Sciatic nerve (tissue), 2 donors: Measurements from ENCODE around the gene WDR4. TPM values are rescaled to one million over a fixed set of nuclear protein-coding genes. Genes with fewer than 3 reads are reported as not detected.
A peak's percentile ranks its signal among the peaks of the same experiment; 100 is the strongest.
"Not testable (repeated sequence)": the region's sequence is repeated elsewhere in the genome, so short reads cannot be mapped to it uniquely, and the experiment has no call there.

Source experiments
- ATAC-seq: fragments of 200-7000 bp; cut with Tn5 transposase; one replicate; pipeline ENCODE4 v1.9.1; 2020; ENCODE audit warnings: mild to moderate bottlenecking, moderate library complexity
- DNase-seq: peaks from one replicate; pipeline ENCODE4 v3.0.0-alpha.2; 2020; ENCODE audit warnings: low spot score
- intact Hi-C: fragments of 100-400 bp; cut with DNase I; formaldehyde crosslinking; loops from one replicate; pipeline ENCODE4 v1.14.2; 2022
- total RNA-seq: library from RNA; stranded (reverse); fragmentation: NEBNext Ultra II Directional; extraction: Animal tissue kit (Norgen Biotek cat#: 25700); gene quantifications from one replicate; pipeline ENCODE4 v1.2.1, GENCODE V29; 2021
- donor health status: DM: no; HTN: no; CAD: no.
- donor health status: DM: no; HTN: no; CAD: no.

The WDR4 gene
- 13.0 TPM for total RNA-seq

GRCh38 chr21:42878993-42879787, at the start of gene WDR4:
Gene WDR4, minus strand, starts transcription at chr21:42879539. Its CDS starts 44 bp downstream, at chr21:42879495.
- DNase-seq, result peak; percentile 99
- intact Hi-C loops, result no loop called here
- ATAC-seq, result peak; percentile 100

GRCh38 chr21:42927474-42928200, 48.3 kb upstream of the WDR4 start:
- DNase-seq, ATAC-seq, intact Hi-C loops: not testable (repeated sequence)

GRCh38 chr21:42925114-42925926, 46.0 kb upstream of the WDR4 start, which contains the start of gene ERVH48-1:
Gene ERVH48-1, minus strand, starts transcription at chr21:42925630. Its CDS starts 6,624 bp downstream, at chr21:42919006.
- no peak for DNase-seq
- ATAC-seq, result no peak
- intact Hi-C loops, result no loop called here

- DNase-seq, result no peak
- ATAC-seq, result no peak
- intact Hi-C loops, result loop anchor here (5.0 kb wide), 1 partner anchor 48 kb away; the partner anchor contains the start of gene PKNOX1
Observed at GRCh38 chr21:42924433-42924751, 45.1 kb upstream of the WDR4 start.

- intact Hi-C loops, result loop anchor here (5.0 kb wide), 1 partner anchor 49 kb away; the partner anchor contains the start of gene PKNOX1
- DNase-seq (peak; percentile 78), ATAC-seq (peak; percentile 93)
Observed at GRCh38 chr21:42923553-42924432, 44.5 kb upstream of the WDR4 start.

- DNase-seq, result no peak
- intact Hi-C loops, result loop anchor here (5.0 kb wide), 1 partner anchor 49 kb away; the partner anchor contains the start of gene PKNOX1
Observed at GRCh38 chr21:42922918-42923317, 43.6 kb upstream of the WDR4 start.

GRCh38 chr21:42921927-42922326, 42.6 kb upstream of the WDR4 start:
- no peak for DNase-seq
- intact Hi-C loops, result loop anchor here (5.0 kb wide), 1 partner anchor 50 kb away; the partner anchor contains the start of gene PKNOX1
- ATAC-seq, result no peak

More at GRCh38 chr21:42922918-42923317, 43.6 kb upstream of the WDR4 start:
- no peak for ATAC-seq

- no peak for ATAC-seq
- no peak for DNase-seq
- intact Hi-C loops, result no loop called here
Observed at GRCh38 chr21:42918291-42918690, 39.0 kb upstream of the WDR4 start.

- ATAC-seq (no peak), DNase-seq (no peak)
- intact Hi-C loops, result no loop called here
Observed at GRCh38 chr21:42913476-42913875, 34.1 kb upstream of the WDR4 start.

GRCh38 chr21:42911920-42912319, 32.6 kb upstream of the WDR4 start:
- intact Hi-C loops, ATAC-seq, DNase-seq: not testable (repeated sequence)

GRCh38 chr21:42908484-42908883, 29.1 kb upstream of the WDR4 start:
- ATAC-seq, intact Hi-C loops, DNase-seq: not testable (repeated sequence)

- intact Hi-C loops, result no loop called here
- DNase-seq, result no peak
- ATAC-seq, result no peak
Observed at GRCh38 chr21:42906233-42906632, 26.9 kb upstream of the WDR4 start.

- intact Hi-C loops, result no loop called here
- ATAC-seq, result no peak
- DNase-seq, result no peak
Observed at GRCh38 chr21:42905195-42905594, 25.9 kb upstream of the WDR4 start.

GRCh38 chr21:42903817-42904216, 24.5 kb upstream of the WDR4 start:
- DNase-seq (no peak), ATAC-seq (no peak)
- intact Hi-C loops, result no loop called here

- intact Hi-C loops, result no loop called here
- no peak for DNase-seq
- no peak for ATAC-seq
Observed at GRCh38 chr21:42900446-42900845, 21.1 kb upstream of the WDR4 start.

GRCh38 chr21:42892931-42893755, 13.8 kb upstream of the WDR4 start, which contains the start of gene NDUFV3:
Gene NDUFV3, plus strand, starts transcription at chr21:42893309. Its CDS starts 25 bp downstream, at chr21:42893334.
- DNase-seq (peak; percentile 100), ATAC-seq (peak; percentile 99)
- intact Hi-C loops, result no loop called here

GRCh38 chr21:42892582-42892930, 13.2 kb upstream of the WDR4 start:
- intact Hi-C loops, result no loop called here
- ATAC-seq (peak; percentile 42), DNase-seq (no peak)
